Measurements from ENCODE around the gene EPS15. TPM values are rescaled to one million over a fixed set of nuclear protein-coding genes. Genes with fewer than 3 reads are reported as not detected.
A peak's percentile ranks its signal among the peaks of the same experiment; 100 is the strongest.
"Not testable (repeated sequence)": the region's sequence is repeated elsewhere in the genome, so short reads cannot be mapped to it uniquely, and the experiment has no call there.

Gene EPS15
- 26.6 and 37.2 TPM in 2 replicates for total RNA-seq (2014; rRNA removed; shearing (Covaris generic))

- peak within 1 kb of the TSS; percentile 82 for H3K4me3 ChIP-seq (ENCODE audit: insufficient read depth, low read depth, low read length)
- DNase-seq: peak; percentile 95
- no peaks in the 10 kb centered on the region for H3K27me3 ChIP-seq (ENCODE audit: control insufficient read depth, insufficient read depth, low read length)
- no peaks in the 10 kb centered on the region for H3K36me3 ChIP-seq (replicated peaks; ENCODE audit: control insufficient read depth, insufficient read depth, low read length)
These were observed at the start of gene EPS15 for GRCh38 chr1:51519048-51519864. Gene EPS15, minus strand, starts transcription at chr1:51519266. Its CDS starts 35 bp downstream, at chr1:51519231.

- Histone ChIP-seq H3K4me3 (ENCODE audit: insufficient read depth, low read depth, low read length) (no peak overlapping the region), H3K27me3 (ENCODE audit: control insufficient read depth, insufficient read depth, low read length) (no peaks in the 10 kb centered on the region), H3K36me3 (replicated peaks; ENCODE audit: control insufficient read depth, insufficient read depth, low read length) (no peaks in the 10 kb centered on the region)
- DNase-seq: no peak
These were observed 49.3 kb upstream of the EPS15 start for GRCh38 chr1:51568231-51568935.

GRCh38 chr1:51567653-51568052, 48.6 kb upstream of the EPS15 start:
- Histone ChIP-seq H3K4me3 (ENCODE audit: insufficient read depth, low read depth, low read length) (no peak overlapping the region), H3K36me3 (replicated peaks; ENCODE audit: control insufficient read depth, insufficient read depth, low read length) (no peaks in the 10 kb centered on the region), H3K27me3 (ENCODE audit: control insufficient read depth, insufficient read depth, low read length) (no peaks in the 10 kb centered on the region)
- DNase-seq: no peak

GRCh38 chr1:51566260-51566659, 47.2 kb upstream of the EPS15 start:
- no peak overlapping the region for H3K4me3 ChIP-seq (ENCODE audit: insufficient read depth, low read depth, low read length)
- no peak for DNase-seq

GRCh38 chr1:51565009-51565408, 45.9 kb upstream of the EPS15 start:
- H3K4me3 ChIP-seq (ENCODE audit: insufficient read depth, low read depth, low read length): no peak overlapping the region
- peak; percentile 14 for DNase-seq
- no peaks in the 10 kb centered on the region for H3K36me3 ChIP-seq (replicated peaks; ENCODE audit: control insufficient read depth, insufficient read depth, low read length)
- no peaks in the 10 kb centered on the region for H3K27me3 ChIP-seq (ENCODE audit: control insufficient read depth, insufficient read depth, low read length)

More at GRCh38 chr1:51566260-51566659, 47.2 kb upstream of the EPS15 start:
- Histone ChIP-seq H3K36me3 (replicated peaks; ENCODE audit: control insufficient read depth, insufficient read depth, low read length) (no peaks in the 10 kb centered on the region), H3K27me3 (ENCODE audit: control insufficient read depth, insufficient read depth, low read length) (no peaks in the 10 kb centered on the region)

- DNase-seq: no peak
- Histone ChIP-seq H3K27me3 (ENCODE audit: control insufficient read depth, insufficient read depth, low read length) (no peaks in the 10 kb centered on the region), H3K36me3 (replicated peaks; ENCODE audit: control insufficient read depth, insufficient read depth, low read length) (no peaks in the 10 kb centered on the region), H3K4me3 (ENCODE audit: insufficient read depth, low read depth, low read length) (no peak overlapping the region)
These were observed 45.1 kb upstream of the EPS15 start for GRCh38 chr1:51564124-51564523.

GRCh38 chr1:51561702-51562101, 42.6 kb upstream of the EPS15 start:
- Histone ChIP-seq H3K27me3 (ENCODE audit: control insufficient read depth, insufficient read depth, low read length) (no peaks in the 10 kb centered on the region), H3K36me3 (replicated peaks; ENCODE audit: control insufficient read depth, insufficient read depth, low read length) (no peaks in the 10 kb centered on the region), H3K4me3 (ENCODE audit: insufficient read depth, low read depth, low read length) (no peak overlapping the region)
- DNase-seq: no peak

- not testable (repeated sequence) for H3K4me3 ChIP-seq (ENCODE audit: insufficient read depth, low read depth, low read length); DNase-seq; H3K36me3 ChIP-seq (replicated peaks; ENCODE audit: control insufficient read depth, insufficient read depth, low read length); H3K27me3 ChIP-seq (ENCODE audit: control insufficient read depth, insufficient read depth, low read length)
These were observed 41.8 kb upstream of the EPS15 start for GRCh38 chr1:51560895-51561294.

- Histone ChIP-seq H3K4me3 (ENCODE audit: insufficient read depth, low read depth, low read length) (no peak overlapping the region), H3K36me3 (replicated peaks; ENCODE audit: control insufficient read depth, insufficient read depth, low read length) (no peaks in the 10 kb centered on the region), H3K27me3 (ENCODE audit: control insufficient read depth, insufficient read depth, low read length) (no peaks in the 10 kb centered on the region)
- no peak for DNase-seq
These were observed 41.0 kb upstream of the EPS15 start for GRCh38 chr1:51560034-51560433.

GRCh38 chr1:51559501-51559900, 40.4 kb upstream of the EPS15 start:
- DNase-seq: no peak

GRCh38 chr1:51559064-51559500, 40.0 kb upstream of the EPS15 start:
- H3K27me3 ChIP-seq (ENCODE audit: control insufficient read depth, insufficient read depth, low read length): no peaks in the 10 kb centered on the region
- DNase-seq: peak; percentile 8
- H3K4me3 ChIP-seq (ENCODE audit: insufficient read depth, low read depth, low read length): no peak overlapping the region
- H3K36me3 ChIP-seq (replicated peaks; ENCODE audit: control insufficient read depth, insufficient read depth, low read length): no peaks in the 10 kb centered on the region

More at GRCh38 chr1:51559501-51559900, 40.4 kb upstream of the EPS15 start:
- no peaks in the 10 kb centered on the region for H3K27me3 ChIP-seq (ENCODE audit: control insufficient read depth, insufficient read depth, low read length)
- no peaks in the 10 kb centered on the region for H3K36me3 ChIP-seq (replicated peaks; ENCODE audit: control insufficient read depth, insufficient read depth, low read length)
- H3K4me3 ChIP-seq (ENCODE audit: insufficient read depth, low read depth, low read length): no peak overlapping the region

- H3K27me3 ChIP-seq (ENCODE audit: control insufficient read depth, insufficient read depth, low read length): no peaks in the 10 kb centered on the region
- no peaks in the 10 kb centered on the region for H3K36me3 ChIP-seq (replicated peaks; ENCODE audit: control insufficient read depth, insufficient read depth, low read length)
- DNase-seq: no peak
- H3K4me3 ChIP-seq (ENCODE audit: insufficient read depth, low read depth, low read length): no peak overlapping the region
These were observed 39.4 kb upstream of the EPS15 start for GRCh38 chr1:51558375-51558924.

GRCh38 chr1:51557168-51557567, 38.1 kb upstream of the EPS15 start:
- no peak for DNase-seq
- Histone ChIP-seq H3K27me3 (ENCODE audit: control insufficient read depth, insufficient read depth, low read length) (no peaks in the 10 kb centered on the region), H3K4me3 (ENCODE audit: insufficient read depth, low read depth, low read length) (no peak overlapping the region), H3K36me3 (replicated peaks; ENCODE audit: control insufficient read depth, insufficient read depth, low read length) (no peaks in the 10 kb centered on the region)

GRCh38 chr1:51555866-51556619, 37.0 kb upstream of the EPS15 start:
- DNase-seq: no peak
- no peaks in the 10 kb centered on the region for H3K27me3 ChIP-seq (ENCODE audit: control insufficient read depth, insufficient read depth, low read length)
- H3K4me3 ChIP-seq (ENCODE audit: insufficient read depth, low read depth, low read length): no peak overlapping the region
- H3K36me3 ChIP-seq (replicated peaks; ENCODE audit: control insufficient read depth, insufficient read depth, low read length): no peaks in the 10 kb centered on the region
